HG02884 (cell line): Measurements from ENCODE around the gene TMEM225B.
"Not testable (repeated sequence)": the region's sequence is repeated elsewhere in the genome, so short reads cannot be mapped to it uniquely, and the experiment has no call there.

Experiments used
- ATAC-seq: cut with Tn5 transposase; IDR thresholded peaks from one replicate; pipeline ENCODE4 v1.9.1; 2021; ENCODE audit warnings: mild to moderate bottlenecking, moderate library complexity; ENCODE audit not compliant: unreplicated experiment

TMEM225B gene

GRCh38 chr7:99597762-99598501, at the start of gene TMEM225B:
Gene TMEM225B (plus strand): TSS chr7:99598267. CDS start chr7:99604389, 6,122 bp downstream.
- no peak for ATAC-seq

- not testable (repeated sequence) for ATAC-seq
Observed at GRCh38 chr7:99549545-99549944, 48.5 kb upstream of the TMEM225B start.

GRCh38 chr7:99551334-99551733, 46.7 kb upstream of the TMEM225B start:
- ATAC-seq: no peak

GRCh38 chr7:99551767-99552463, 46.2 kb upstream of the TMEM225B start, which contains the start of gene FAM200A:
Gene FAM200A (minus strand): TSS chr7:99552114. CDS start chr7:99548407, 3,707 bp downstream.
- ATAC-seq: peak; percentile 84

- ATAC-seq: no peak
Observed at GRCh38 chr7:99553039-99553438, 45.0 kb upstream of the TMEM225B start.

- ATAC-seq: no peak
Observed at GRCh38 chr7:99554939-99555338, 43.1 kb upstream of the TMEM225B start.

- no peak for ATAC-seq
Observed at GRCh38 chr7:99557196-99557607, 40.9 kb upstream of the TMEM225B start.

GRCh38 chr7:99557940-99558305, 40.1 kb upstream of the TMEM225B start:
- peak; percentile 32 for ATAC-seq

- ATAC-seq: peak; percentile 83
Observed at GRCh38 chr7:99558306-99559174, 39.5 kb upstream of the TMEM225B start, which contains the start of gene ZNF655. Gene ZNF655 (plus strand): TSS chr7:99558642. CDS start chr7:99560560, 1,918 bp downstream.

- ATAC-seq: no peak
Observed at GRCh38 chr7:99559175-99559915, 38.7 kb upstream of the TMEM225B start.

GRCh38 chr7:99560834-99561736, 37.0 kb upstream of the TMEM225B start:
- ATAC-seq: no peak

- ATAC-seq: no peak
Observed at GRCh38 chr7:99561737-99562051, 36.4 kb upstream of the TMEM225B start.

- no peak for ATAC-seq
Observed at GRCh38 chr7:99562114-99562784, 35.8 kb upstream of the TMEM225B start.

GRCh38 chr7:99562832-99563231, 35.2 kb upstream of the TMEM225B start:
- ATAC-seq: no peak

GRCh38 chr7:99563650-99564049, 34.4 kb upstream of the TMEM225B start:
- ATAC-seq: no peak

- not testable (repeated sequence) for ATAC-seq
Observed at GRCh38 chr7:99568770-99569169, 29.3 kb upstream of the TMEM225B start.

- ATAC-seq: no peak
Observed at GRCh38 chr7:99571768-99572167, 26.3 kb upstream of the TMEM225B start.

- ATAC-seq: no peak
Observed at GRCh38 chr7:99573257-99573656, 24.8 kb upstream of the TMEM225B start.

GRCh38 chr7:99576251-99576650, 21.8 kb upstream of the TMEM225B start:
- ATAC-seq: no peak
